ENCODE data around the gene LSG1.

The LSG1 gene

DNA sequence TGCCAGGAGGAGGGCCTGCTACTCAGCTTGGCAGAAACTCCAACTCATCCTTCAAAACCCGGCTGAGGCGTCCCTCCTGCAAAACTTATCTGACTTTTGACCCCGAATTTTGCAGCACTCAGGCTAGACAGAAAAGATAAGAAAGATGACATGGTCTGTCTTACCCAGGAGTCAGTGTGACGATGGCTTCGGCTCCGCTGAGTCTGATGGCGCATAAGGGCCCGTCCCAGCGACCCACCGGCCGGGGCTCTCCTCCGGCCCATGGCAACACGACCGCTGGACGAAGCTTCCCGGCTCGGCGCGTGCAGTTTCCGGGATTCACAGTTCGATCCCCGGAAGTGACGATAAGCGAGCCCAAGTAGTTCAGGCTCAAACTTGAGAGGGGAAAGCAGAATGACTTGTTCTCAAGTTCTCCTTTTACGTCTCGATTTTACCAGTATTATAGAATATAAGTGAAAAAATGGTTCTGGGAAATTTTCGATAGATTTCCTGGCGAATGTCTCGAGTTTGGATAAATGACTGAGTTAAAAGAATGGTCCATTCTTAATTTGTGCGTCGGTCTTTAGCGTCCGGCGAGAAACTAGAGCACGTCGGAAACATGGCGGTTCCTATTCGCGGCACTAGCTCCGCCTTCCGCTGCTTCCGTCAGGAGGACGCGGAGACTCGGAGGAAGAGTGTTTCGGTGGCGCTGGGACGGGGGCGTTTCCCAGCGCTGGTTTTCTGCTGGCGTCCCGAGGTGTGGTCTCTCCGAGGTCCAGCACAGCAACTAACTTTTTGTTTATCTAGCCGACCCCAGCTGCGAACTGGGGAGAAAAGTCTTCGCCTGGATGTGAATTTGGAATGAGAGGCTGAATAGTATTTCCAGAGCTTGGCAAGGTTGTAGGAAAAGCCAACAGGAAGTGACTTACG lies at the start of gene LSG1:
TSS of gene LSG1 (minus strand) at position 292 of the 909 bp plus-strand sequence. CDS start at position 263, 29 bp downstream.
- DNase-seq, result peak; percentile 76

DNA sequence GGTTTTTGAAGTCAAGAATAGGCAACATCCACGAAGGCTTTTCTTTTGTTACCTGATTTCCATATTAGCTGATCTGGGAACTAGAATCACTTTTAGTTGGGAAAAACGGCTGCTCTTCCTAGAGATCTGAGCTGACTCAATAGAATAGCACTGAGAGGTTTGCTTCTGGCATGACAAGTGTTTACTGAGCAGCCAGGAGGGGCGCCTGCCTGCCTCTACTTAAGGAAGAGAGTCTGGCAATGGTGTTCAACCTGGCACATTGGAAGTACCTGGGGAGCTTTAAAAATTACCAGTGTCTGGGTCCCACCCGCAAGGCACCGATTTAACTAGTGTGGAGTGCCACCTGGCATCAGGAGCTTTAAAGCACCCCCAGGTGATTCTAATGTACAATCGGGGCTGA lies 48.1 kb upstream of the LSG1 start:
- no peak for DNase-seq

DNA sequence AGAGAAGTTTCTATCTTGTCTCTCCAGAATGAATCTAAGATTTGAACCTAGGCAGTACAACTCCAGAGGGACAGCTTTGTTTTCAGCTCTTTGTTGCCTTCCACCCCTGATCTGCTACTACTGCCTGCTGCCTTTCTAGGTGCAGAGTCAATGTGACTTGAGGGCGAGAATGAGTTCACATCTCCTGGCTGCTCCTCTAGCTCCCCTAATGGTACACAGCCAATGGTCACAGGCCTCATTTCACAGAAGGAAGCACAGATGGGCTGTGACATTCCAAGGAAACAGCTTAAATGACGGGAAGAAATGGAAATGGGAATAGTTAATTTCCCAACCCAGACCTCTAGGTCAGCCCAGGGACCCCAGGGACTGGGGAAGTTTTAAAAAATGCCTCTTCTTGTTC lies 46.1 kb upstream of the LSG1 start:
- DNase-seq, result no peak

DNA sequence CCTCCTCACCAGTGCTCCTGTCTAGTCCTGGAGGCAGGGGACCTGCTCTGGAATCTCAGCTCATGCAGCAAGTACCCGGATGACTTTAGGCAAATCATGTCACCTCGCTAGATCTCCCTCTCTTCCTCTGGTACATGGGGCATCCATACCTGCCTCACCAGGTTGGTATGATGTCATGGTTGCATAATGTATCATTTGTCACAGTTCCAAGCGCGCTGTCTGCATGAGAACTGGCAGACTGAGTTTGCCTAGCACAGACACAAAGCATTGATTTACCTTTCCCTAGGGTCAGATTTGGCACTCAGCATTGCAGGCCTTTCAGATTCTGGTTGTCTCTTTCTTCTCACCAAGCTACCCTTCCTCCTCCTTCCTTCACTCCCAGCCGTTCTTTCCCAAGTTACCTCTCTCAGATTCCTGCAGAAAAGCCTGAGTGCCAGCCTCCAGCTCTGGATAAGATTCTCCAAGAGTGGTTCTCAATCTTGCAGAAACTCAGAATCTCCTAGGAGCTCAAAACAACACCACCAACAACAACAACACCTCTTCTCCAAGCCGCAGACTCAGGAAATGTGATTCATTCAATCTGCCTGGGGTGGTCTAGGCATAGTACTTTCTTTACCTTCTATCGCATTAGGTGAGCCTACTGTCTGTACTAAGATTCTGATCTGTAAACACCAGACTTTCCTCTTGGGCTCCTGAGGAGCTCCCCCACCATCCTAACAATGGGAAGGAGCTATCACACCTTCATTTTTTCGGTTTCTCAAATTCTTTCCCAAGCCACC lies 43.2 kb upstream of the LSG1 start:
- no peak for DNase-seq

DNA sequence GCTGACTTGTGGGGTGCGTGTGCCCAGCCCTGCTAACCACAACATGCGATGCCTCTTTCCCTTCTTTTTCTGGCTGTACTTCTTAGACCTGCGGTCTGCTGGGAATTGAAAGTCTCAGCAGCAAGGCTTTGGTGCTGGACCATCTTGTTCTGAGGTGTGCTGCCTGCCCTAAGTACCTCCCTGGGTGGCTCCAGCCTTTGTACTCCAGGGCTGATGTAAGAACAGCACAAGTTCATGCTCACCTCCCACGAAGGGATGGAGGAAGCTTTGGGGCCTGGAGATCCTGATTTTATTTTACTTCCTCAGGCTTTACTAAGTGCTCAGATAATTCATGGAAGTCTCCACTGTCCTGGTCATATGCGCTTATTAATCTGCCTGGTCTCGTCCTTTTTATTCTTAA lies 42.6 kb upstream of the LSG1 start:
- DNase-seq, result no peak

DNA sequence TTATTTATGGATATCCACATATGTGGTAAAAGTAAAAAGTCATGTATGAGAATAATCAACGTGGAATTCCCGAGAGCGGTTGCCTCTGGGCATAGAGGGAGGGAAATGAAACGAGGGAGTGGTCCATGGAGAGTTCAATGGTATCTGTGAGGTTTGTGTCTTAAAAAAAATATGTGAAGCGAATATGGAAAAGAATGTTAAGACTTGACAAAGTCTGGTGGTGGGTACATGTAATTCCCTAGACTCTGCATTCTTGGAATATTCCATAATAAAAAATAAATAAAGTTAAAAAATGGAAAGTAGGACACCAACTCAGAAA lies 42.1 kb upstream of the LSG1 start:
- DNase-seq, result no peak

DNA sequence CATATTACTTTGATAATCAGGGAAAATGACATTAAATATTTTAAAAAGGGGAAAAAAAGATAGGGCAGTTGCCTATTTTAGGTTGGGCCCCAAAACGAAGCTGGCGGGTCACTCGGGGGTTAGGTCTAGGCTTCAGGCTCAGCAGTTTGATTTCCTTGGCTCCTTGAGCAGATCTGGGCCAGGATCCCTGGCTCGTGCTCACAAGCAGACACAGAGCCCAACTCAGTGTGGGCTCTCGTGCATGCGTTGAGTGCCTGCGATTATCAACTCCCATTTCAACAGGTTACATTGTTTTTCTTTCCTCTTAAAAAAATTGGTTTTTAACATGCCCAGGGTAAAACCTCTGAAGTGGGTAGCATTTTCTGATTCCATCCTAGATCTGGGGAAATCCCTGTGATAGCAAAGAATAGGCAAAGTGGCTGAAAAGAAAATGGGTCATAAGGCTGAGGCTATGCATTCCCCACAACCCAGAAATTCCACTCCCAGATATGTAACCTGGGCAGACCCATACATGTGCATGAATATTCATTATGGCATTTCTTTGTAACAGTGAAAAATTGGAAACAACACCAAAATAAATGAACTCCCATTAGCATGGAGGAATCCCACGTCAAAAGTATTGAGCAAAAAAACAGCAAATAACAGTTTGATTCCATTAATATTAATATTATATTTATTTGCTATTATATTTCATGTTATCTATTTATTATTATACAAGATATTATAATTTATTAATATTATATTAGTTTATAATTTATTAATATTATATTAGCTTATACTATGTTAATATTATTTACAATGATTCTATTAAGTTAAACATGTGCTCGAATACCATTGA lies 41.5 kb upstream of the LSG1 start:
- DNase-seq, result no peak

DNA sequence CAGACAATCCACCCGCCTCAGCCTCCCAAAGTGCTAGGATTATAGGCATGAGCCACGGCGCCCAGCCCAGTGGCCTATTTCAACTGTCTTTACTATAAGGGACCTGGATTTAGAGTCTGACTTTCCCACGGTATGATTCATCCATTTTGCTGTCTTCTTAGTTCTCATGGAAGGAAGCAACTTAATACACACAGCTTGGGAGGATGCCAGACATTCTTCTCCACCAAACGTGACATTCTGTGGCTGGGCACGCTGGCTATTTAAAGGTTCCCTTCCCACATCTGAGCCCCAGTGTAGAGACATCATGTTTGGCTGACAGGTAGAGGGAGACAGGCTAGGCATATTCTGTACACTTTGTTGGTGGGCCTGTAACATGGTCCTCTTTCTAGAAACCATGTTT lies 39.9 kb upstream of the LSG1 start:
- no peak for DNase-seq

DNA sequence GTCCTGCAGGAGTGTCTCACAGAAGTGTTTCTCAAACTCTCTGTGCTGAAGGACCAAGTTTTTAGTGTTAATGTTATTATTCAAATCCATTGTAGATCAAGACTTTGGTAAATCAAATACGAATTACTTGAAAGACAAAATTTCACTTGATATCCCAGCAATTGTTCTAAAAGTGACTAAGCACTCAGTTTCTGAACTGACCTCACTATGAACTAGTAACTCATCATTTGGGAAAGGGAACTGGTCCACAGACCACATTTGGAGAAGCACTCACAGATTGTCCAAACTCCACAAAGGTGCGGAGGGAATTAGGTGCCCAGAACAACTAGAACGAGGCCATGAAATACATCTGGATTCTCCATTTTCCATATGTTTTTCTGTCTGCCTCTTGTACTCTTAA lies 39.3 kb upstream of the LSG1 start:
- no peak for DNase-seq

DNA sequence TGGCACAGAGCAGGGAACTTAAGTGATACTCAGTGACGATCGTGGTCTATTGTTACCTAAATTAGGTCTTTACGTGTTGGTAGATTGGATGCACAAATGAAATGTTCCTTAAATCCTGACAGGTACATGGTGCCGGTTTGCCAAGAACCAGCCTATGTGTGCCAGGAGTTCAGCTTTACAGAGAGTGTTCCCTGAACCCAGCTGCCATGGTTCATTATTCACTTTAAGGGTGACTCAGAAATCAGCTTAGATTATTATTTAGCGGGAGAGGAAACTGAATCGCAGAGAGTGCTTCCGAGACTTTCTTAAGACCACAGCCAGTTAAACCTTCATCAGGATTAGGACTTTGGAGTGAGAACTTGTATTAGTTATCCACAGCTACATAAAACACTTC lies 35.2 kb upstream of the LSG1 start:
- DNase-seq, result no peak

DNA sequence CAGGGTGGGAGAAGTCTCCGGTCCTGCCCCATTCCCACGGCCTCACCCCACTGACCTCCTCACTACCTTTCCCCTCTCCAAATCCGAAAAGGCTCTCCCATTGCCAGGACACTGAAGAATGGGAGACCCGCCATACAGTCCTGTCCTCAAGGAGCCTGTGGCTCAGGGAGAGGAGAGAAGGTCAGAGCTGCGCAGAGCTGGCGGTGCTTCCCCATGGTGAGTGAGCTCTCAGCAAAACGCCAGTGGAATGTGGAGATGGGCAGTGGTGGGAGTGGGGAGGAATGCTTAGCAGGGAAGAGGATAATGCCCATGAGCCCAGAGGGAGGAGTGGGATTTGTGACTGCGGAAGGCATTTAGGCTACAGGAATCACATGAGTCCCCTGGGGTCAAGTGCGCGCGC lies 33.8 kb upstream of the LSG1 start:
- DNase-seq, result no peak

DNA sequence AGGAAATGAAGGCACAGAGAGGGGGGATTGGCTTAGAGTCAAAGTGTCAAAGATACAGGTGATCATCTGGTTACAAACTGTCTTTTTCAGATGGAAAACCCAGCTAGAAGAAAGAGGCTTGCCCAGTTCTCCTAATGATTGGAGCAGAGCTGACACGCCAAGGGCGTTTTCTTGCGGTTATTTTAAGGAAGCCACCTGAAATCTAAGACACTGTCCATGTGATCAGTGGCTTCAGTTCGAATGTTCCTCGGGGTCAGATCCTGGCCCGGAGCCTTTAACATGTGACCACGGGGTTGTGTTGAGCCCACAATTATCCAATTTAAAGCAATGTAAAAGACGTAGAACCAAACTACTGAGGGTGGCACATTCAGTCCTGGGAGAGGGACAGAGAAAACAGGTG lies 33.2 kb upstream of the LSG1 start:
- DNase-seq, result no peak

DNA sequence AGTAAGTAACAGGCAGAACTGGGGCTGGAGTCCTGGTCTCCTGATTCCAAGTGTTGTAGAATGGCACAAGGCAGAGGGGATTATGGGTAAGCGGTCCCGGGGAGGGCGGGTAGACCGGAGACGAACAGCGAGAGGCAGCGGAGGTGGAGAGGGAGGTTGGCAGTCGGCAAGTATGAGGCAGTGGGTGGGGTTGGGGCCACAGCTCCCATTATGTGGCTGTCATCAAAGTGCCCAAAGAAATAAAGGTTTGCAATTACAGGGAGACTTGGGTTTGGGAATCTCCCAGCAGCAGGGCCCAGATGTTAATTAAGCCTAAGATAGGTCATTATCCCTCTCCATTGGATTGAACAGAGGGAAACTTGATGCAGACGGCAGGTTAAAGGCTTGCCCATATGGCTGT lies 30.6 kb upstream of the LSG1 start:
- no peak for DNase-seq

DNA sequence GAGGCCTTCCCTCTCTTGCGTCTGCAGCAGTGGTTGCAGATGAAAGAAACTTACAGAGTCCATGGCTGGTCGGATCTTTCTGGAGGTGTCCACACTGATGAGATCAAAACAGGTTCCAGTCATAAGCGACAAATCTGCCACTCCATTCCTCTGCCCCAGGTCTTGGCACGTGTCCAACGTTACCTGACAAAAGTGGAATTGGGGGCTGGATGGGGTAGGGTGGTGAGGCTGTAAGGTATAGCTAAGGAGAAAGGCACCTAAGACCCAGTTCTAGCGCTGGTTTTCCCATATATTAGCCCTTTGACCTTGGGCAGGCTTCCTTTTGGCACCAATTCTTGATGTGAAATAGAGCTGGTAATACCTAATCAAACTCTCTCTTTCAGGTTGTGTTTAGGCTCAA lies 24.7 kb upstream of the LSG1 start:
- DNase-seq, result no peak

DNA sequence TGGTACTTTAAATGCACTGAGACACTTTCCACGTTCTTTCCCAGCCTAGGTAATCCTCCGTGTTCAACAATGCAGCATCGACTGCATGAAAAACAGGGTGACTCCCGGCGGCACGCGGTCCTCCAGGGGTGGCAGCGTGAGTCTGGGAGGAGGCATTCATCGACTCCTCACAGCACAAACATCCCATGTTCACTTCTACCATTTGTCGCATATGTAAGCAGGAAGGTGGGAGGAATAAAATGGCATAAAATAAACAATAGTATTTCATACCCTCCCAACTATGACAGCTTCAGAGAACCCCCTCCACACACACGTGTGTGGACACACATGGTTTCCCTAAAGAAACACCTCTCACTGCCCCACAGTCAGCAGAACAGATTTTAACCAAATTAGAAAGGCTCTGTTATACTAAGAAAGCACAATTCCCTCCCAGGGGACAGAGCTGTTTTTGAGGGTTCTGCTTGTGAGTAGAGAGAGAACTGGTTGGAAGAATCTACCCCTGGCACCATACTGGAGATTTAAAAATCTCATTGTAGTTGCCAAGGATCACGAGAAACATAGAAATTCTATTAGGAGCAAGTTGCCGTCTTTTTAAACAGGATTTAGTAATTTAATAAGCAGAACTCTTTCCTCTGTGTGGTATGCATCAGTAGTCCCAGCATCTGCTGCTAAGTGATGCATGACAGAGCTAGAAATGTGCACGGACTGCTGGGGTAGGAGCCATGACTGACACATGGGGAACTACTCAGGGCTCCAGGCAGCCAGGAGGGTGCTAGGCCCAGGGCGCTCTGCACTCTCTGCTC lies 19.7 kb upstream of the LSG1 start:
- DNase-seq, result no peak

DNA sequence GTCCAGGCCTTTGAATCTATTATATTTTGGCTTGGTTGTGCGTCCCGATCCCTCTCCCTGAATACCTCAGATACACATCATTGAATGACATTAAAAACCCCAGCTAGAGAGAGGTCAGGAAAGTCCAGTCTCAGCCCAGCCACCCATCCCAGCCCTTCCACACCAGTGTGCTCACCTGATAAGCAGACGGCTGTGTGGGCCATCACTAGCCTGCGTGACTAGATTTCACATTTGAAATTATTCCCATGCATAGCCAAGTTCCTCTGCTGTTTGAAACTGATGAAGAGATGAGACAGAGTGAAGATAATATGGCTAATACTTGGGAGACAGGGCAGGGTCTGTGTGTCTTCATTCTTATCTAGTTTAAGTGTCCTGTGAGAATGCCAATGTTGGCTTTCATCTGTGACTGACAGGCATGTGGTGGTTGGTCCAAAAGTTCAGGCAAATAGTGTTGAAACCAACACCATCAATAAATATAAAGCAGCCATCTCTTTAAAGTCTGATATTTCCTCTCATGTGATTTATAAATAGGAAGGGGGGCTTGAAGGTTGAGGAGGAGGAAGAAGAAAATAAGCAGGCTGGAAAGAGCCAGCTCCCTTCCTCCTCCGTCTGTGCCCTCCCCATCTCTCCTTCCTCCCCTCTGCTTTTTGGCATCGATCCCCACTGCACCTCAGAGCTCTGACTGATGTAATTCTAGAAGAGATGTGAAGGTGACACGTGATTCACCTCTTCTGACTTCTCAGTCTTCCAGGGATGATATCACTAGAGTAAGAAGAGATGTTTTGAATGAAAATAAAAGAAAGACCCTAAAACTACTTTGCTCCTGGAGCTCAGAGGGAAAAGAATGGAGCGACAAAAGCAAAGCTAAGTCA lies 18.7 kb upstream of the LSG1 start:
- no peak for DNase-seq

DNA sequence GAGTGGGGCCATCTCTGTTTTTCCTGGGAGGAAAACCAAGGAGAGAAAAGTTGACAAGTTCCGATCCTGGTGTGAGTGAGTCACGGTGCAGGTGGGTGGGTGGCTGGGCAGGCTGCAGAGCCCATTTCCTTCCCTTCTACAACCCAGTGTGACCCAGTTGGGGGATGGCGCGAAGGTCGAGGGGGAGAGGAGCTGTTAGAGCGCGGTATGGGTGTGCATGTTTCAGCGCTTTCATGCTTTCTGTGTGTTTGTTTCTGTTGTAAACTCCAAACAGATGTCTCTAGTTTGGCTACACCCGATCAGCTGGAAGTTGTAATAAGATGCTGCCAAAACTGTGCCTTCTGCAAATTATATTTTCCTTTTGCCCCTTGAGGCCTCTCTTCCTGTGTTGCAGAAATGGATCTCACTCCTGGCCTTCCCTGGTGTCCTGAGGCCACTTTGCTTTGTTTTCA lies 17.5 kb upstream of the LSG1 start:
- DNase-seq, result peak; percentile 64

DNA sequence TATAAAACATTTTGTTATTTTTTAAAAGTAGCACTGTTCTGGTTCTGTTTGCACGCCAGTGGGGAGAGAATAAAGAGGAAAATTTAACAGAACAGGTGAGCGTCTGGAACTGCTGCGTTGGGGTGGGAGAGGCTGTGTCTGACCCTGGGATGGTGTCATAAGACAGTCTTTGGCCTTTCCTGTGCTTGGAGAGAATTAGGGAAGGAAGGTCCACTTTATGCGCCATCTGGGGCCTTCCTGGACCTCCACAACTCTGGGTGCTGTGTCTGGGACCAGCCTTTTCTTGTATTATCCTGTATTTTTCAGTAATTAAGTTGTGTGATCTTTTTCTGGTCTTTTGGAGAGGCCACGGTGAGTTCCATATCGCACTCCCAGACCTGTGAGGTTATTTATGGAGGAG lies 17.0 kb upstream of the LSG1 start:
- no peak for DNase-seq

DNA sequence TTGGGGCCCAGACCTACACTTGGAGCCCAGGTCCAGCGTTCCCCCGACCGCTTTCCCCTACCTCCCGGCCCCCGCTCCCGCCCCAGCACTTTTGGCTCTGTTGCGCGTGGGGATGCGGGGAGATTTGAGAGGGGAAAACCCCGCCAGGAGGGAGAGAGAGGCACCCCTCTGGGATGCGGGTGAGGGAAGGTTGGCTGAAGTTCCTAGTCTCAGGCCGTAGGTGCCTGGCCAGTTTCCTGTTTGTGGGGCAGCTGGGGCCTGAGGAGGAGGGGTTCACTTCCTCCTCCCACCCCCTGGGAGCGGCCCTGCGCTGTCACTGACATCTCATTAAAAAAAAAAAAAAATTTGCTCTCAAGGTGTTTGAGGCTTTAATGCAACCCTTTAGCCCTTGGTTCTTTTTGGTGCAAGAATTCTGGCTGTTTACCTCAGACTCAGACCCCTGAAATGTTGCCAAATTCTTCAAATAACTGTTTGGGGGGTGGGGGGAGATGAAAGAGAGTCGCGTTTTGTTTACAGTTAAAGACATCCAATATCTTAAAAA lies 16.3 kb upstream of the LSG1 start:
- DNase-seq, result peak; percentile 80

DNA sequence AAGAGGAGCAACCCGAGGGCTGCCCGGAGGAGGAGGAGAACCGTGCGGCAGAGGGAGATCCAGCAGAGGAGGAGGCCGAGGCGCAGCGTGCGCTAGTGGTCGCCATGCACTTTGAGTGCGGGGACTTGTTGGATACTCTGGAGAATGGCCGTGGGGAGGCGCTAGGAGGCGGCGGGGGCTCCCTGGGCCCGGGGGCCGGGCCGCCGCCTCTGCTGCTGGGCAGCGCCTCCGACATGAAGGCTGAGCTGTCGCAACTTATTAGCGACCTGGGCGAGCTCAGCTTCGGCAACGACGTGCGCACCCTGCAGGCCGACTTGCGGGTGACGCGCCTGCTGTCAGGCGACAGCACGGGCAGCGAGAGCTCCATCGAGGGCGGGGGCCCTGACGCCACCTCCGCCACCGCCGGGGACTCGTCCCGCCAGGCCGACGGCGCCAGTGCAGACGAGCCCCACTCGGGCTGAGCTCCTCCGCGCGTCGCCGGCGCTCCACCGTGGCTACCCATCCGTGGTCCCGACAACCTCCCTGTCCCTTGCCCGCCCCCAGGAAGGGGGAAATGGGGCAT lies 15.7 kb upstream of the LSG1 start:
- no peak for DNase-seq

All from 8988T (cell line).